ENCODE measurements around the gene CCT7.

CCT7 gene

DNA sequence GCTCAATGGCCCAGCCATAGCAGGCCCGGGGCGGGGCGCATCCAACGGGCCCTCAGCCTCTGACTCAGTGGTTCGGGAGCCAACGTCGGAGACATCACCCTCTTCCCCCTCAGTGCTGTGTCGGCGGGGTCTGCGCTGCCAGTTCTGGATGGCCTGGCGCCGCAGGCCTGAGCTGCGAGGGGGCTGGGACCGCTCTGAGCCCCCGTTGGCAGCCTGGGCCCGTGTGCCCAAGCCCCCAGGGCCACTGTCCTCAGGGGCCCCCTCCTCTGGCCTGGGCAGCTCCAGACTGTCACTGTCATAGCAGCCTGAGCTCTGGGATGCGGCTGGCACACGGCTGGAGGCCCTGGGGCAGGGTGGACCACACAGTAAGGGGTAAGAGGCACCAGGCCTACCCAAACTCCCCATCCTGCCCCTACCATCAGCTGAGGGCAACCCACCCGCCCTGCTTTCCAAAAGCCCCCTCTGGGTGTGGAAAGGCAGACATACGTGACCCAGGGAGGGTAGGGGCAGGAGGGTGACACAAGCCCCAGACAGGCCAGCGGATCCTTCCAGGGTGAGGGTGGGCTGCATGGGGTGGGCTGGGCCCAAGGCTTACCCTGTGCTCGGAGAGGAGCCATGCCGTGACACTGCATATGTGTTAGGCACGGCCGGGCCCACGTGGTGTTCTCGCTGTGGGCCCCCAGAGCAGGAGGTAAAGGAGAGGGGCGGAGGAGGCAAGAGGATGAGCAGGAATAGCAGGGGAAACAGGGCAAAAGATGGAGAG lies 31.4 kb downstream of the CCT7 start:
- peaks cover 7% of the 10 kb centered on the region; the same call in 1 of the 2 replicates for H4K20me1 ChIP-seq (ENCODE audit: control insufficient read depth, insufficient read depth, low read depth, low read length)
- H3K9me3 ChIP-seq (ENCODE audit: control insufficient read depth, insufficient read depth, low read length) = no peaks in the 10 kb centered on the region
- no peak overlapping the region for H3K4me3 ChIP-seq (ENCODE audit: low read length)
- peaks cover 5% of the 10 kb centered on the region for H3K4me1 ChIP-seq (ENCODE audit: control insufficient read depth, low read length)
- H3K79me2 ChIP-seq (ENCODE audit: control insufficient read depth, low read length) = peaks cover 40% of the 10 kb centered on the region
- no peaks in the 10 kb centered on the region for H3K27me3 ChIP-seq (ENCODE audit: control insufficient read depth, low read length)
- H3K9me2 ChIP-seq (replicated peaks; ENCODE audit: control insufficient read depth, low read length) = no peaks in the 10 kb centered on the region
- no peaks in the 10 kb centered on the region; the same call in 1 of the 2 replicates for H3F3A ChIP-seq (ENCODE audit: control insufficient read depth, insufficient read depth)
- no peak overlapping the region for H3K27ac ChIP-seq (ENCODE audit: low read depth, low read length)
- H3K4me2 ChIP-seq (ENCODE audit: low read length) = no peak overlapping the region
- TF ChIP-seq CTCF (IDR thresholded peaks at IDR 0.05; ENCODE audit: low read depth, low read length, poor library complexity, severe bottlenecking) (no peak), EZH2phosphoT487 (IDR thresholded peaks at IDR 0.05; ENCODE audit: borderline replicate concordance, low read length) (no peak)
- peaks cover 80% of the 10 kb centered on the region for H3K36me3 ChIP-seq (ENCODE audit: control insufficient read depth, low read length)

DNA sequence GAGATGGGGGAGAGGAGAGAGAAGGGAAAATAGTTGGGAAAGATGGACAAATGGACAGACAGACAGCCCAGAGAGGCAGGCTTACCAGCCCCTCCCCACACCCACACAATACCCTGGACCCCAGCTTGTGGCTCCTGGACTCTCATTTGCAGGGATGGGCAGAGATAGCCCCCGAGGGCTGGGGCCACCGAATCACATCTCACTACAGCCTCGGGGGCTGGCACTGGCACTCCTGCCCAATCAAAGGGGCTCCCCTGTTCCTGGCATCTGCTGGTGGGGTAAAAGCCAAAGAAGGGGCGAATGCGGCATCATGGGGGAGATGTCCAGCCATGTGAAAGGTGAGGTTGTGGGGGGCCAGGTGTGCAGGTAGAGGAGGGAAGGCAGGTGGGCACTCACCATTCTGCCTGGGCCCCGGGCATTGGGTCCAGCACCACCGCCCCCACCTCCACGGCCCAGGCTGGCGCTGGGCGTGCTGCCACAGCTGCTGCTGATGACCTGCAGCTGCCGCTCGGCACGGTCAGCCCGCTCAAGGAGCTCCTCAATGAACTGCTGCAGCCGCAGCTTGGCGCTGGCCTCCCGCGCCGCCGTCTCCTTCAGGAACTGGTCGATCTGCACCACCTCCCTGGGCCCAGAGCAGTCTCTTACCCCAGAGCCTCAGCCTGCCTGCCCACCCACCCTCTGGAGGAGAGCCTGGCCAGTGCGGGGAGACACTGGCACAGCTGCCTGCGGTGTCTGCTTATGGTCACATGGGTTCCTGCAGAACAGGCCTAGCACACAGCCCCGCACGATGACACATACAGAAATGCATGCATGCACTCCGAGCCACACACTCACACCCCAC lies 32.2 kb downstream of the CCT7 start:
- H3F3A ChIP-seq (ENCODE audit: control insufficient read depth, insufficient read depth) = no peaks in the 10 kb centered on the region; the same call in 1 of the 2 replicates
- no peaks in the 10 kb centered on the region for H3K9me3 ChIP-seq (ENCODE audit: control insufficient read depth, insufficient read depth, low read length)
- H3K27me3 ChIP-seq (ENCODE audit: control insufficient read depth, low read length) = no peaks in the 10 kb centered on the region
- no peak overlapping the region for H3K4me3 ChIP-seq (ENCODE audit: low read length)
- peaks cover 5% of the 10 kb centered on the region for H3K4me1 ChIP-seq (ENCODE audit: control insufficient read depth, low read length)
- H3K27ac ChIP-seq (ENCODE audit: low read depth, low read length) = no peak overlapping the region
- H3K4me2 ChIP-seq (ENCODE audit: low read length) = no peak overlapping the region
- H3K79me2 ChIP-seq (ENCODE audit: control insufficient read depth, low read length) = peaks cover 48% of the 10 kb centered on the region
- no peak for TF ChIP-seq EZH2phosphoT487 (IDR thresholded peaks at IDR 0.05; ENCODE audit: borderline replicate concordance, low read length)
- TF ChIP-seq CTCF (IDR thresholded peaks at IDR 0.05; ENCODE audit: low read depth, low read length, poor library complexity, severe bottlenecking) = no peak
- peaks cover 7% of the 10 kb centered on the region; the same call in 1 of the 2 replicates for H4K20me1 ChIP-seq (ENCODE audit: control insufficient read depth, insufficient read depth, low read depth, low read length)
- H3K9me2 ChIP-seq (replicated peaks; ENCODE audit: control insufficient read depth, low read length) = no peaks in the 10 kb centered on the region
- peaks cover 82% of the 10 kb centered on the region for H3K36me3 ChIP-seq (ENCODE audit: control insufficient read depth, low read length)

GRCh38 chr2:73267008-73267407 lies 32.9 kb downstream of the CCT7 start:
- no peak overlapping the region for H3K4me2 ChIP-seq (ENCODE audit: low read length)
- peaks cover 82% of the 10 kb centered on the region for H3K36me3 ChIP-seq (ENCODE audit: control insufficient read depth, low read length)
- no peaks in the 10 kb centered on the region; the same call in 1 of the 2 replicates for H3F3A ChIP-seq (ENCODE audit: control insufficient read depth, insufficient read depth)
- H3K9me3 ChIP-seq (ENCODE audit: control insufficient read depth, insufficient read depth, low read length) = no peaks in the 10 kb centered on the region
- H4K20me1 ChIP-seq (ENCODE audit: control insufficient read depth, insufficient read depth, low read depth, low read length) = peaks cover 8% of the 10 kb centered on the region
- peaks cover 55% of the 10 kb centered on the region for H3K79me2 ChIP-seq (ENCODE audit: control insufficient read depth, low read length)
- H3K9me2 ChIP-seq (replicated peaks; ENCODE audit: control insufficient read depth, low read length) = no peaks in the 10 kb centered on the region
- no peak overlapping the region for H3K4me3 ChIP-seq (ENCODE audit: low read length)
- no peak overlapping the region for H3K27ac ChIP-seq (ENCODE audit: low read depth, low read length)
- H3K27me3 ChIP-seq (ENCODE audit: control insufficient read depth, low read length) = no peaks in the 10 kb centered on the region
- TF ChIP-seq EZH2phosphoT487 (IDR thresholded peaks at IDR 0.05; ENCODE audit: borderline replicate concordance, low read length) = no peak
- TF ChIP-seq CTCF (IDR thresholded peaks at IDR 0.05; ENCODE audit: low read depth, low read length, poor library complexity, severe bottlenecking) = no peak
- H3K4me1 ChIP-seq (ENCODE audit: control insufficient read depth, low read length) = peaks cover 5% of the 10 kb centered on the region

All from DOHH2 (cell line).